KMS-11 (cell line): ENCODE data around the gene SAP25.

Source experiments
- H2AFZ ChIP-seq: fragments of 200-600 bp; sonication (generic); 2 replicates; pipeline ENCODE4 v1.6.1; 2016; ENCODE audit warnings: antibody characterized with exemption, mixed run types, low read depth
- H3K27ac ChIP-seq: fragments of 200-600 bp; sonication (generic); 2 replicates; pipeline ENCODE4 v1.6.1; 2016; ENCODE audit warnings: mild to moderate bottlenecking, mixed run types
- H3K27me3 ChIP-seq: fragments of 200-600 bp; sonication (generic); 2 replicates; pipeline ENCODE4 v1.6.1; 2017; ENCODE audit warnings: mild to moderate bottlenecking, low read depth, mixed run types, moderate library complexity; ENCODE audit not compliant: insufficient read depth
- H3K36me3 ChIP-seq: fragments of 200-600 bp; sonication (generic); 2 replicates; pipeline ENCODE4 v1.6.1; 2017; ENCODE audit warnings: mild to moderate bottlenecking, mixed run types; ENCODE audit not compliant: insufficient read depth
- H3K4me1 ChIP-seq: fragments of 200-600 bp; sonication (generic); 2 replicates; pipeline ENCODE4 v1.6.1; 2016; ENCODE audit warnings: mild to moderate bottlenecking, low read depth, mixed run types; ENCODE audit not compliant: poor library complexity, severe bottlenecking
- H3K4me2 ChIP-seq: fragments of 200-600 bp; sonication (generic); 2 replicates; pipeline ENCODE4 v1.7.0; 2016; ENCODE audit warnings: mild to moderate bottlenecking, mixed run types
- H3K4me3 ChIP-seq: fragments of 200-600 bp; sonication (generic); IDR thresholded peaks from 2 replicates; pipeline ENCODE4 v1.6.1; 2017; ENCODE audit warnings: low read depth, low read length, mixed read lengths; ENCODE audit not compliant: insufficient read depth
- H3K79me2 ChIP-seq: fragments of 200-600 bp; sonication (generic); 2 replicates; pipeline ENCODE4 v1.6.1; 2016; ENCODE audit warnings: low read depth, mixed run types; ENCODE audit not compliant: insufficient read depth
- H3K9ac ChIP-seq: fragments of 200-600 bp; sonication (generic); 2 replicates; pipeline ENCODE4 v1.6.1; 2016; ENCODE audit warnings: mild to moderate bottlenecking, mixed run types
- H4K20me1 ChIP-seq: fragments of 200-600 bp; sonication (generic); 2 replicates; pipeline ENCODE4 v1.6.1; 2016; ENCODE audit warnings: mild to moderate bottlenecking, mixed run types; ENCODE audit not compliant: insufficient read depth
- TF ChIP-seq, protein P1 (sequence below): fragments of 200-600 bp; sonication (generic); conservative IDR thresholded peaks from 2 replicates; pipeline ENCODE4 v1.6.1; 2017; ENCODE audit warnings: low read depth, mild to moderate bottlenecking, antibody characterized with exemption, low read length, moderate library complexity, mixed read lengths

SAP25 gene

DNA sequence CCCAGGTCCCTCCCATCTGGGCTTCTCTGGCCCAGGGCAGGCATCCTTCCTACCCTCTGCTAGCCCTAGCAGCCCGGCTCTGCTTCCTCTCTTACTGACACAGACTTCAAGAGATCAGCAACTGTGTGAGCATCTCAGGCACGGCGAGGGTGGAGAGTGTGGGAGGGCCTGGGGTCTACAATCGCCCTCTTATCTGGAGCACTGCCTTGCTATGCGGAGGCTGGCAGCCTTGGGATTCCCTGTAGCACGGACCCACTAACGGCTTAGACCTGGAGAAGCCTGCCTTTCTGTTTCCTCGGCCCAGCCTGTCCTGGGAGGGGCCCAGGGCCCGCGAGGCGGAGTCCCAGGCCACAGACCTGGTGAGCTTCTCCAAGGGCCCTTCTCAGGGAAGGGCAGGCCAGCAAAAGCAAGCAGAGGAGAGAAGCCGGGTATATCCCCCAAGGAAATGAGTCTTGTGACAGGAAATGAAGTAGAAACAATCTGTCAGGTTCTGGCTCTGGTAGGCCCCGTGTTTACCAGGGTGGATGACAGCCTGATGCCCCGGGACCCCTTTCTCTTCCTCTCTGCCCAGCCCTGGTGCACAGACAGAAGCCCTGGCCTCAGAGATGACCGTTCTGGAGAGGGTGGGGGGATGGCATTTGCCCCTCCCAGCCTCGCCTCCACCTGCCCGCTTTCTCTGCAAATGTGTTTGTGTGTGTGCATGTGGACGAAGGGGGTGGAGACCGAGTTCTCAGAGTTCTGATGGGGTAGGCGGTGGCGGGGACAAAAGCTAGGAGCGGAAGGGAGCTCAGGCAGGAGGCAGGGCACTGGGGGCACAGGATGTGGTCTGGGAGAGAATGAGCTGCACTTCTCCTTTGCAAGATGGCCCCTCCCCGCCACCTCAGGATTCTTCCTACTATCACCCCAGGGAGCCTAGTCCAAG lies 9.7 kb upstream of the SAP25 start:
- H3K36me3 ChIP-seq = no peaks in the 10 kb centered on the region
- no peak overlapping the region for H2AFZ ChIP-seq
- H3K9ac ChIP-seq = no peak overlapping the region
- no peak overlapping the region for H3K27ac ChIP-seq
- no peak overlapping the region for H3K4me3 ChIP-seq
- no peak overlapping the region for H3K4me2 ChIP-seq
- peaks cover 4% of the 10 kb centered on the region; the same call in 1 of the 2 replicates for H3K79me2 ChIP-seq
- peaks cover 6% of the 10 kb centered on the region; the same call in 1 of the 2 replicates for H3K27me3 ChIP-seq
- H3K4me1 ChIP-seq = peaks cover 12% of the 10 kb centered on the region
- H4K20me1 ChIP-seq = no peaks in the 10 kb centered on the region
- TF ChIP-seq, protein P1, sequence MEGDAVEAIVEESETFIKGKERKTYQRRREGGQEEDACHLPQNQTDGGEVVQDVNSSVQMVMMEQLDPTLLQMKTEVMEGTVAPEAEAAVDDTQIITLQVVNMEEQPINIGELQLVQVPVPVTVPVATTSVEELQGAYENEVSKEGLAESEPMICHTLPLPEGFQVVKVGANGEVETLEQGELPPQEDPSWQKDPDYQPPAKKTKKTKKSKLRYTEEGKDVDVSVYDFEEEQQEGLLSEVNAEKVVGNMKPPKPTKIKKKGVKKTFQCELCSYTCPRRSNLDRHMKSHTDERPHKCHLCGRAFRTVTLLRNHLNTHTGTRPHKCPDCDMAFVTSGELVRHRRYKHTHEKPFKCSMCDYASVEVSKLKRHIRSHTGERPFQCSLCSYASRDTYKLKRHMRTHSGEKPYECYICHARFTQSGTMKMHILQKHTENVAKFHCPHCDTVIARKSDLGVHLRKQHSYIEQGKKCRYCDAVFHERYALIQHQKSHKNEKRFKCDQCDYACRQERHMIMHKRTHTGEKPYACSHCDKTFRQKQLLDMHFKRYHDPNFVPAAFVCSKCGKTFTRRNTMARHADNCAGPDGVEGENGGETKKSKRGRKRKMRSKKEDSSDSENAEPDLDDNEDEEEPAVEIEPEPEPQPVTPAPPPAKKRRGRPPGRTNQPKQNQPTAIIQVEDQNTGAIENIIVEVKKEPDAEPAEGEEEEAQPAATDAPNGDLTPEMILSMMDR = no peak

DNA sequence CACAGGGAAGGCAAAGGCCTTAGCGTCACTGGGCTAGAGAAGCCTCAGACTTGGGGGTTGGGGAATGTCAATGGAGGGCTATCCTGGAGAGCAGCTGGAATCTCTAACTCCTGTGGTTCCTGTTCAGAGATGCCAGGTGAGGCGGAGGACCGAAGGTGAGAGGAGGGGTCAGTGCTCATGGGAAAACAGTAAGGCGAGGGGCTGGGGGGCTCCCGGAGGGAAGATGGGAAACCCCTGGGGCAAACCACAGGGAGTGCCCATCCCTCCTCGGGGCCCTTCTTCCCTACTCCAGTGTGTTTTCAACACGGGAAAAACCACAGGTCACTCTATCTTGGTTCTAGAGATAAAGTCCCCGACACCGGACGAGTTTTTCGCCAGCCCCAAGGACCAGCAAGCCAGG lies 8.9 kb upstream of the SAP25 start:
- H3K4me2 ChIP-seq = no peak overlapping the region
- H3K27ac ChIP-seq = no peak overlapping the region
- H2AFZ ChIP-seq = no peak overlapping the region
- no peaks in the 10 kb centered on the region for H3K36me3 ChIP-seq
- H4K20me1 ChIP-seq = no peaks in the 10 kb centered on the region
- TF ChIP-seq, protein P1 = no peak
- H3K4me3 ChIP-seq = no peak overlapping the region
- no peak overlapping the region for H3K9ac ChIP-seq
- H3K79me2 ChIP-seq = peaks cover 4% of the 10 kb centered on the region; the same call in 1 of the 2 replicates
- H3K4me1 ChIP-seq = peaks cover 12% of the 10 kb centered on the region
- H3K27me3 ChIP-seq = peaks cover under 1% of the 10 kb centered on the region; the same call in 1 of the 2 replicates

DNA sequence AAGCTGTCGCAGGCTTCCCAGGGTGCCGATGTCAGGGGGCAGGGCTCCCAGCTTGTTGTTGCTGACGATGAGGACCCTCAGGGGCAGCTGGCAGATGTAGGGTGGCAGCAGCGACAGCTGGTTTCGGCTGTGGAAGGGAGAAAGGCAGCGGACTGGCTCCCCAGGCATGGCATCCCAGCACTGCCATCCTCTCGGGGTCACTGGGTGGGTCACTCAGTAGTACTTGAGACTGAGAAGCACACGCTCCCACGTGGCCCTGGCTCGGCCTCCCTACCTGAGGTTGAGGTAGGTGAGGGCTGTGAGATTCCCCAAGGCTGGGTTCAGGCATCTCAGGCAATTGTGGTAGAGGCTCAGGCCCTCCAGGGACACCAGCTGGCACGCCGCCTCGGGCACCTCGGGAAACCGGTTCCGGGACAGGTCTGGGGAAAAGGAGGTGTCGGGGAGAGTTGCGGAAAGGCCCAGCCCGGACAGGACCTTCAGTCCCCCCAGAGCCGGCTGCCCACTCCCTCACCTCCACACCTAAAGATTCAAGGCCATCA lies 8.4 kb upstream of the SAP25 start:
- H3K9ac ChIP-seq = no peak overlapping the region
- no peak overlapping the region for H3K4me3 ChIP-seq
- H3K4me2 ChIP-seq = no peak overlapping the region
- H3K36me3 ChIP-seq = no peaks in the 10 kb centered on the region
- H3K79me2 ChIP-seq = peaks cover 4% of the 10 kb centered on the region; the same call in 1 of the 2 replicates
- no peaks in the 10 kb centered on the region for H3K27me3 ChIP-seq
- H3K4me1 ChIP-seq = peaks cover 12% of the 10 kb centered on the region
- H4K20me1 ChIP-seq = no peaks in the 10 kb centered on the region
- TF ChIP-seq, protein P1 = no peak
- no peak overlapping the region for H3K27ac ChIP-seq
- no peak overlapping the region for H2AFZ ChIP-seq

DNA sequence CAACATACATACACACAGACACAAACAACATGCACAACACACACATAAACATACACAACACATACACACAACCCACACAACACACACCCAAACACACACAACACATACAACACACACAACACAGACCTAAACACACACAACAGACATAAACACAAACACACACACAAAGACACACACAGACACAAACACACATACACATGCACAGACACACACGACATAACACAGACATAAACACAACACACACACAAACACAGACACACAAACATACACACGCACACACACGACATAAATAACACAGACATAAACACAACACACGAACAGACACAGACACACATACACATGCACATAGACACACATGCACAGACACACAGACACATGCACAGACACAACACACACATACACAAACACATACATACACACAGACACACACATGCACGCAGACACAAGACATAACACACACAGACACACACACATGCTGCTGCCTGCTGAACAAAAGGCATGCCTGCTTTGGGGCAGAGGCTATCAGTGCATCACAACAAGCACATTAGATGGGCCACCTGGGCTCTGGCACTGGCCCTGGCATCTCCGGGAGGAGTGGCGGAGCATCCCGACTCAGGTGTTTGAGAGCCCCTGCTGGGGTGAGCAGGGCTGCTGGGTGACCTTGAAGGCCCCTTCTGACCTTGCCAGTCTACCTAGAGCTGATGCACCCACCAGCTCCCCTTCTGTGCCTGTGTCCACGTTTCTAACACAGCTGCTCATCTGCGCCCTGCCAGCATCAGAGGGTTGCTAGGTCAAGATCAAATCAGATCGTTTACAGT lies 7.0 kb upstream of the SAP25 start:
- Histone ChIP-seq H3K36me3 (no peaks in the 10 kb centered on the region), H3K27ac (peak overlapping the region; percentile 7; the same call in 1 of the 2 replicates), H3K4me1 (peaks cover 12% of the 10 kb centered on the region), H3K79me2 (peaks cover 4% of the 10 kb centered on the region; the same call in 1 of the 2 replicates), H2AFZ (no peak overlapping the region), H3K27me3 (no peaks in the 10 kb centered on the region), H3K4me3 (no peak overlapping the region), H3K9ac (no peak overlapping the region), H3K4me2 (no peak overlapping the region), H4K20me1 (no peaks in the 10 kb centered on the region)
- TF ChIP-seq, protein P1 = no peak
